ENCODE measurements around the gene RSAD1. TPM values are rescaled to one million over a fixed set of nuclear protein-coding genes. Genes with fewer than 3 reads are reported as not detected.

The RSAD1 gene
- total RNA-seq, 3 donors from 2014 or later (not counting 1 experiment from before 2014, with no cell fraction given), result 49.0 to 71.3 (median 56.5) TPM

- Mint-ChIP-seq H3K36me3 (no peaks in the 10 kb centered on the region), H3K27me3 (ENCODE audit: low read depth in 2 of 2) (peaks cover 0 to 15% of the 10 kb centered on the region in 2 donors), H3K27ac (no peak overlapping the region), H3K4me3 (no peak overlapping the region), H3K9me3 (no peaks in the 10 kb centered on the region), H3K4me1 (peaks cover 0 to 4% of the 10 kb centered on the region in 2 donors)
- Histone ChIP-seq H3K36me3 (ENCODE audit: control insufficient read depth, insufficient read depth, low read length) (no peaks in the 10 kb centered on the region), H3K27me3 (ENCODE audit: control insufficient read depth, insufficient read depth, low read length) (no peaks in the 10 kb centered on the region), H3K27ac (ENCODE audit: low read length) (no peak overlapping the region), H3K9me3 (ENCODE audit: control insufficient read depth, insufficient read depth, low read length) (no peaks in the 10 kb centered on the region), H3K4me1 (ENCODE audit: control insufficient read depth, insufficient read depth, low read length) (no peaks in the 10 kb centered on the region), H3K4me3 (ENCODE audit: low read length) (no peak overlapping the region)
- intact Hi-C loops (cut with micrococcal nuclease), result no loop called here
- 40% methylated on average over 3 of the region's 5 CpGs for WGBS (ENCODE audit: insufficient coverage)
- TF ChIP-seq CTCF (IDR thresholded peaks at IDR 0.05), result peak; percentile 40
- DNase-seq, result peak in 1 of 2 donors; percentile 53
- no peak for ATAC-seq
These were observed 22.4 kb downstream of the RSAD1 start for GRCh38 chr17:50501054-50501453.

- Histone ChIP-seq H3K27me3 (ENCODE audit: control insufficient read depth, insufficient read depth, low read length) (no peaks in the 10 kb centered on the region), H3K4me1 (ENCODE audit: control insufficient read depth, insufficient read depth, low read length) (no peaks in the 10 kb centered on the region), H3K4me3 (ENCODE audit: low read length) (no peak overlapping the region), H3K27ac (ENCODE audit: low read length) (no peak overlapping the region), H3K36me3 (ENCODE audit: control insufficient read depth, insufficient read depth, low read length) (no peaks in the 10 kb centered on the region), H3K9me3 (ENCODE audit: control insufficient read depth, insufficient read depth, low read length) (no peaks in the 10 kb centered on the region)
- no peak overlapping the region for H3K27ac Mint-ChIP-seq
- no peak for TF ChIP-seq CTCF (IDR thresholded peaks at IDR 0.05)
- 89% methylated on average over 9 of the region's 9 CpGs for WGBS (ENCODE audit: insufficient coverage)
- peaks cover under 1 to 4% of the 10 kb centered on the region in 2 donors for H3K4me1 Mint-ChIP-seq
- H3K9me3 Mint-ChIP-seq, result no peaks in the 10 kb centered on the region
- no peaks in the 10 kb centered on the region for H3K36me3 Mint-ChIP-seq
- DNase-seq (no peak), ATAC-seq (no peak)
- no peak overlapping the region for H3K4me3 Mint-ChIP-seq
- intact Hi-C loops (cut with micrococcal nuclease), result no loop called here
- peaks cover 0 to 15% of the 10 kb centered on the region in 2 donors for H3K27me3 Mint-ChIP-seq (ENCODE audit: low read depth in 2 of 2)
These were observed 23.8 kb downstream of the RSAD1 start for GRCh38 chr17:50502301-50502990.

- Histone ChIP-seq H3K4me1 (ENCODE audit: control insufficient read depth, insufficient read depth, low read length) (peaks cover 13% of the 10 kb centered on the region), H3K4me3 (ENCODE audit: low read length) (no peak overlapping the region), H3K36me3 (ENCODE audit: control insufficient read depth, insufficient read depth, low read length) (no peaks in the 10 kb centered on the region), H3K27ac (ENCODE audit: low read length) (no peak overlapping the region), H3K27me3 (ENCODE audit: control insufficient read depth, insufficient read depth, low read length) (no peaks in the 10 kb centered on the region), H3K9me3 (ENCODE audit: control insufficient read depth, insufficient read depth, low read length) (no peaks in the 10 kb centered on the region)
- Mint-ChIP-seq H3K27me3 (ENCODE audit: low read depth in 2 of 2) (peaks cover 0 to 21% of the 10 kb centered on the region in 2 donors), H3K9me3 (no peaks in the 10 kb centered on the region), H3K36me3 (no peaks in the 10 kb centered on the region), H3K4me3 (no peak overlapping the region), H3K4me1 (peaks cover 13 to 20% of the 10 kb centered on the region in 2 donors), H3K27ac (no peak overlapping the region)
- 79% methylated on average over 7 of the region's 7 CpGs for WGBS (ENCODE audit: insufficient coverage)
- no peak for ATAC-seq
- TF ChIP-seq CTCF (IDR thresholded peaks at IDR 0.05), result no peak
- intact Hi-C loops (cut with micrococcal nuclease), result no loop called here
- no peak for DNase-seq
These were observed 27.0 kb downstream of the RSAD1 start for GRCh38 chr17:50505591-50506130.
